AG04450 (cell line): ENCODE measurements around the gene SMC3. TPM values are rescaled to one million over a fixed set of nuclear protein-coding genes. Genes with fewer than 3 reads are reported as not detected.

Experiments
- CTCF ChIA-PET: fragments of 300-600, 350-600 bp; formaldehyde crosslinking; extraction: SDS; loops from one replicate; lab custom pipeline; 2022; ENCODE audit warnings: antibody characterized with exemption, inconsistent platforms; lab: Charles Lee
- POLR2A ChIA-PET: fragments of 350-600 bp; formaldehyde crosslinking; extraction: SDS; loops from one replicate; lab custom pipeline; 2021; ENCODE audit warnings: antibody characterized with exemption, inconsistent platforms; lab: Yijun Ruan, JAX
- DNase-seq: peaks from one replicate; pipeline ENCODE4 v3.0.0-alpha.2; 2011; ENCODE audit warnings: low read depth, low spot score
- H3K27ac ChIP-seq: one replicate; pipeline ENCODE4 v1.5.1; 2012; ENCODE audit warnings: low read depth, low read length, control low read depth
- H3K27me3 ChIP-seq: one replicate; pipeline ENCODE4 v1.6.0; 2012; ENCODE audit warnings: low read length; ENCODE audit not compliant: control insufficient read depth, insufficient read depth
- H3K4me3 ChIP-seq: 2 replicates; pipeline ENCODE4 v1.5.1; 2011; ENCODE audit warnings: mild to moderate bottlenecking, low read depth, low read length, control low read depth
- H3K9me3 ChIP-seq: 2 replicates; pipeline ENCODE4 v1.5.1; 2012; ENCODE audit warnings: low read length; ENCODE audit not compliant: control insufficient read depth, insufficient read depth
- polyA plus RNA-seq: library from polyadenylated mRNA; depleted of rRNA; stranded (reverse); fragments of >200 nt; gene quantifications from 2 replicates; pipeline ENCODE4 v1.2.3, GENCODE V29; 2011
- TF ChIP-seq, protein P1 (sequence below): IDR thresholded peaks from 2 replicates; pipeline ENCODE4 v1.5.1; 2011; ENCODE audit warnings: low read depth, low read length, control low read depth, inconsistent platforms

SMC3 gene
- polyA plus RNA-seq, 1 experiment: 26.2 TPM

GRCh38 chr10:110642204-110643034 is 74.9 kb downstream of the SMC3 start:
- CTCF ChIA-PET: interaction anchor here (0.9 to 1.5 kb wide), 2 partner anchors 30 to 38 kb away, joined by 3 to 6 read pairs; no protein-coding TSS in a partner anchor
- POLR2A ChIA-PET: no interaction called here
- DNase-seq: no peak
- TF ChIP-seq, protein P1, sequence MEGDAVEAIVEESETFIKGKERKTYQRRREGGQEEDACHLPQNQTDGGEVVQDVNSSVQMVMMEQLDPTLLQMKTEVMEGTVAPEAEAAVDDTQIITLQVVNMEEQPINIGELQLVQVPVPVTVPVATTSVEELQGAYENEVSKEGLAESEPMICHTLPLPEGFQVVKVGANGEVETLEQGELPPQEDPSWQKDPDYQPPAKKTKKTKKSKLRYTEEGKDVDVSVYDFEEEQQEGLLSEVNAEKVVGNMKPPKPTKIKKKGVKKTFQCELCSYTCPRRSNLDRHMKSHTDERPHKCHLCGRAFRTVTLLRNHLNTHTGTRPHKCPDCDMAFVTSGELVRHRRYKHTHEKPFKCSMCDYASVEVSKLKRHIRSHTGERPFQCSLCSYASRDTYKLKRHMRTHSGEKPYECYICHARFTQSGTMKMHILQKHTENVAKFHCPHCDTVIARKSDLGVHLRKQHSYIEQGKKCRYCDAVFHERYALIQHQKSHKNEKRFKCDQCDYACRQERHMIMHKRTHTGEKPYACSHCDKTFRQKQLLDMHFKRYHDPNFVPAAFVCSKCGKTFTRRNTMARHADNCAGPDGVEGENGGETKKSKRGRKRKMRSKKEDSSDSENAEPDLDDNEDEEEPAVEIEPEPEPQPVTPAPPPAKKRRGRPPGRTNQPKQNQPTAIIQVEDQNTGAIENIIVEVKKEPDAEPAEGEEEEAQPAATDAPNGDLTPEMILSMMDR: no peak
- Histone ChIP-seq H3K4me3 (no peak overlapping the region), H3K9me3 (no peaks in the 10 kb centered on the region; the same call in 1 of the 2 replicates), H3K27ac (no peak overlapping the region), H3K27me3 (peaks cover 44% of the 10 kb centered on the region)

DNA sequence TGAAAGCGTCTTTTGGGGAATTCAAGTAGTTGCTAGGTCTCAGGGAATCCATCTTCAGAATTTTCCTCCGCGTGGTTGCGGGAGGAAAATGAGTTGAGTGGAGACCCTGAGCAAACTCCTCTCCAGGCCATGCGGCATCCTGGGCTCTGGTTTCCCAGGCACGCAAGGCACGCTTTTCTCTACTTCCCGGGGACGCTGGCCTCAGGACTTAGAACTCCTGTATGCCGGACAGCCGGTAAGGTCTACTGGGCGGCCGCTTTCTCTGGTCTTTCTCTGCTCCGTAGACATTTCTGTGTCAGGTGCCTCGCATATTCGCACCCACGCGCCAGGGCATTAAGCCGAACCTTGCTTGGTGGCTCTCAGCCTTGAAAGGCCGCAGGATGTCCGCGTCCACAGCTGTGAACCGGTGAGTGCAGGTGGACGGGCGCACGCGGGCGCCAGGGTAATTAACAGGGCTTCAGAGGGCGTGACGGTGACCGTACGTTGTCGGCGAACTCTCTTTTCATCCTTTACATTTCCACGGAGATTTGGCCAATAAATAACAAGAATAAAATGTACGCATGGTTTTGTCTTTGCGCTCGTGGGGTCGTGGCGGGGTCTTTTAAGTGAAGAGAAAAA is 75.6 kb downstream of the SMC3 start:
- peak overlapping the region; percentile 64 for H3K4me3 ChIP-seq
- CTCF ChIA-PET: interaction anchor here (0.8 kb wide), 1 partner anchor 20 kb away, joined by 3 read pairs; no protein-coding TSS in a partner anchor
- peaks cover 44% of the 10 kb centered on the region for H3K27me3 ChIP-seq

DNA sequence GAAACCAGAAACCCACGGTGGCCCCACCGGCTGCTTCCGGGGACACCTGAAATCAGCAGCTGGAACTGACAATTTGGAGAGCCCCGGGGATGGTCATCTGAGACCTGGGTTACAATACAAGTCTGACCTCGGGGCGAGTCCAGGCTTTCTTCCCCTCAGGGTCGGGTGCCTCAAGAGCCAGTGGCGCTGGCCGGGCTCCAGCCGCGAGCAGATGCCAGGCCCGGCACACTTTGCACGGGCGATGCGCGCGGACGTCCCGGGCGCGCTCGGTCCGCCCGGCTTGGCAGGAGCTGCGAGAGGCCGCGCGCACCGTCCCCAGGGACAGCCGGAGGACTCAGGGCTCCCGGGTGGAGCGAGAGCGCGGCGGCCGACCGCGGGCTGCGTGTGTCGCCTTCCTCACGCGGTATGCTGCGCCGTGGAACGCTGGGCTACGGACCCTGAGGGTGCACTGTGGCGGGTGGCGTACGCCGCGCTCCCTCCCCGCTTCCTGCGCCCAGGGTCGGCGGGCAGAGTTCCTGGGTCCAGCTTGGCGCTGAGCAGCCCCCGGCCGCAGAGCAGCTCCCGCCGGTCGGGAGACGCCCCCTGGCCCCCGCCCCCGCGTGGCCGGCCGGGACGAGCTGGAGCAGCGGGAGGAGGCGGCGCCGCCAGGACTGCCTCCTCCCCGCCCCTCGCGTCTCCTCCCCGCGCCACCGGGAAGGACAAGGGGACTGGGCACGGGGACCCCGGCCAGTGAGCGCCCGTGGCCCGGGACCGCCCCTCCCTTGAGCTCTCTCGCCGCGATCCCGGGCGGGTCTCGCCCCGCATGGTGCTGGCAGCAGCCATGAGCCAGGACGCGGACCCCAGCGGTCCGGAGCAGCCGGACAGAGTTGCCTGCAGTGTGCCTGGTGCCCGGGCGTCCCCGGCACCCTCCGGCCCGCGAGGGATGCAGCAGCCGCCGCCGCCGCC is 76.4 kb downstream of the SMC3 start, which contains the start of gene RBM20:
RBM20 (plus strand) TSS at position 684 of the 945 bp plus-strand sequence; CDS start at position 803, 119 bp downstream.
- POLR2A ChIA-PET: no interaction called here
- CTCF ChIA-PET: interaction anchor here (0.8 kb wide), 1 partner anchor 21 kb away, joined by 3 read pairs; no protein-coding TSS in a partner anchor
- H3K27ac ChIP-seq: no peak within 1 kb of the TSS
- no peak for DNase-seq
- no peaks in the 10 kb centered on the region; the same call in 1 of the 2 replicates for H3K9me3 ChIP-seq
- peak within 1 kb of the TSS; percentile 64 for H3K4me3 ChIP-seq
- peaks cover 41% of the 10 kb centered on the region for H3K27me3 ChIP-seq
- TF ChIP-seq, protein P1: no peak

More for the DNA sequence above, 75.6 kb downstream of the SMC3 start:
- POLR2A ChIA-PET: no interaction called here
- Histone ChIP-seq H3K9me3 (no peaks in the 10 kb centered on the region; the same call in 1 of the 2 replicates), H3K27ac (no peak overlapping the region)
- no peak for DNase-seq
- TF ChIP-seq, protein P1: no peak

- Histone ChIP-seq H3K27me3 (peaks cover 41% of the 10 kb centered on the region), H3K4me3 (peak overlapping the region; percentile 64), H3K27ac (no peak overlapping the region), H3K9me3 (no peaks in the 10 kb centered on the region; the same call in 1 of the 2 replicates)
- CTCF ChIA-PET: no interaction called here
- TF ChIP-seq, protein P1: no peak
- POLR2A ChIA-PET: no interaction called here
- no peak for DNase-seq
Measured at GRCh38 chr10:110644598-110645462, 77.3 kb downstream of the SMC3 start.
